IPS-18c (cell line): ENCODE measurements around the gene PIEZO1.

Source experiments
- H3K4me3 ChIP-seq: 2 replicates; pipeline ENCODE4 v1.7.0; 2013; ENCODE audit warnings: low read depth, mild to moderate bottlenecking, low read length, moderate library complexity; ENCODE audit not compliant: insufficient read depth
- H3K9me3 ChIP-seq: one replicate; pipeline ENCODE4 v1.6.1; 2013; ENCODE audit warnings: mild to moderate bottlenecking, low read length, moderate library complexity; ENCODE audit not compliant: control insufficient read depth, insufficient read depth

PIEZO1 gene

GRCh38 chr16:88712362-88712979, 72.5 kb downstream of the PIEZO1 start:
- no peak overlapping the region for H3K4me3 ChIP-seq
- no peaks in the 10 kb centered on the region for H3K9me3 ChIP-seq

- H3K9me3 ChIP-seq = no peaks in the 10 kb centered on the region
- no peak overlapping the region for H3K4me3 ChIP-seq
Observed at GRCh38 chr16:88711750-88712340, 73.2 kb downstream of the PIEZO1 start.

- Histone ChIP-seq H3K9me3 (no peaks in the 10 kb centered on the region), H3K4me3 (no peak overlapping the region)
Observed at GRCh38 chr16:88710556-88710955, 74.5 kb downstream of the PIEZO1 start.

- Histone ChIP-seq H3K4me3 (peak overlapping the region; percentile 96), H3K9me3 (no peaks in the 10 kb centered on the region)
Observed at GRCh38 chr16:88706965-88707826, 77.8 kb downstream of the PIEZO1 start.

- no peaks in the 10 kb centered on the region for H3K9me3 ChIP-seq
- H3K4me3 ChIP-seq = peak within 1 kb of the TSS; percentile 96
Observed at GRCh38 chr16:88706229-88706964, 78.6 kb downstream of the PIEZO1 start, which contains the start of the genes CTU2 and RNF166. CTU2 (plus strand) TSS chr16:88706503; CDS start chr16:88706531, 28 bp downstream. RNF166 (minus strand) TSS chr16:88706408; CDS start chr16:88706325, 83 bp downstream.

- peak overlapping the region; percentile 96 for H3K4me3 ChIP-seq
- no peaks in the 10 kb centered on the region for H3K9me3 ChIP-seq
Observed at GRCh38 chr16:88705801-88706228, 79.2 kb downstream of the PIEZO1 start.

- H3K4me3 ChIP-seq = peak overlapping the region; percentile 96
- H3K9me3 ChIP-seq = no peaks in the 10 kb centered on the region
Observed at GRCh38 chr16:88705076-88705684, 79.8 kb downstream of the PIEZO1 start.

- Histone ChIP-seq H3K4me3 (no peak overlapping the region), H3K9me3 (no peaks in the 10 kb centered on the region)
Observed at GRCh38 chr16:88703486-88704309, 81.3 kb downstream of the PIEZO1 start.

GRCh38 chr16:88702371-88703210, 82.4 kb downstream of the PIEZO1 start:
- Histone ChIP-seq H3K4me3 (no peak overlapping the region), H3K9me3 (no peaks in the 10 kb centered on the region)

- H3K9me3 ChIP-seq = no peaks in the 10 kb centered on the region
- no peak overlapping the region for H3K4me3 ChIP-seq
Observed at GRCh38 chr16:88701581-88702370, 83.2 kb downstream of the PIEZO1 start.

GRCh38 chr16:88700636-88701482, 84.2 kb downstream of the PIEZO1 start:
- Histone ChIP-seq H3K9me3 (no peaks in the 10 kb centered on the region), H3K4me3 (no peak overlapping the region)

GRCh38 chr16:88700322-88700635, 84.7 kb downstream of the PIEZO1 start:
- no peak overlapping the region for H3K4me3 ChIP-seq
- H3K9me3 ChIP-seq = no peaks in the 10 kb centered on the region

- Histone ChIP-seq H3K4me3 (no peak overlapping the region), H3K9me3 (no peaks in the 10 kb centered on the region)
Observed at GRCh38 chr16:88699180-88699579, 85.8 kb downstream of the PIEZO1 start.

- no peak overlapping the region for H3K4me3 ChIP-seq
- H3K9me3 ChIP-seq = no peaks in the 10 kb centered on the region
Observed at GRCh38 chr16:88698646-88699045, 86.4 kb downstream of the PIEZO1 start.
